BJ (cell line): ENCODE measurements around the gene CANT1. TPM values are rescaled to one million over a fixed set of nuclear protein-coding genes. Genes with fewer than 3 reads are reported as not detected.
A peak's percentile ranks its signal among the peaks of the same experiment; 100 is the strongest.

Experiments used
- CTCF ChIA-PET: fragments of 350-600 bp; formaldehyde crosslinking; extraction: SDS; loops from one replicate; lab custom pipeline; 2021; ENCODE audit warnings: antibody characterized with exemption, inconsistent platforms; lab: Yijun Ruan, JAX
- POLR2A ChIA-PET: fragments of 300-600 bp; sonication (Branson Sonifier 250); formaldehyde crosslinking; extraction: SDS; loops from one replicate; lab custom pipeline; 2021; ENCODE audit warnings: antibody characterized with exemption; lab: Charles Lee
- DNase-seq: peaks from one replicate; pipeline ENCODE4 v3.0.0-alpha.2; 2011; ENCODE audit warnings: low read depth
- H3K27me3 ChIP-seq: 2 replicates; pipeline ENCODE4 v1.6.0; 2011; ENCODE audit warnings: low read length; ENCODE audit not compliant: control insufficient read depth, insufficient read depth
- H3K36me3 ChIP-seq: 2 replicates; pipeline ENCODE4 v1.5.1; 2011; ENCODE audit warnings: low read length; ENCODE audit not compliant: control insufficient read depth, insufficient read depth
- H3K4me3 ChIP-seq: 2 replicates; pipeline ENCODE4 v1.5.1; 2011; ENCODE audit warnings: low read depth, mild to moderate bottlenecking, control low read depth, low read length
- polyA plus RNA-seq: library from polyadenylated mRNA; depleted of rRNA; stranded (reverse); fragments of >200 nt; gene quantifications from 2 replicates; pipeline ENCODE4 v1.2.3, GENCODE V29; 2011
- TF ChIP-seq, protein P1 (sequence below): IDR thresholded peaks from 2 replicates; pipeline ENCODE4 v1.5.1; 2011; ENCODE audit warnings: low read depth, mild to moderate bottlenecking, control low read depth, inconsistent platforms, low read length, moderate library complexity; ENCODE audit not compliant: insufficient read depth

The CANT1 gene
- polyA plus RNA-seq, 1 experiment: 83.5 TPM

GRCh38 chr17:79014158-79014758 is 4.7 kb upstream of the CANT1 start:
- TF ChIP-seq, protein P1, sequence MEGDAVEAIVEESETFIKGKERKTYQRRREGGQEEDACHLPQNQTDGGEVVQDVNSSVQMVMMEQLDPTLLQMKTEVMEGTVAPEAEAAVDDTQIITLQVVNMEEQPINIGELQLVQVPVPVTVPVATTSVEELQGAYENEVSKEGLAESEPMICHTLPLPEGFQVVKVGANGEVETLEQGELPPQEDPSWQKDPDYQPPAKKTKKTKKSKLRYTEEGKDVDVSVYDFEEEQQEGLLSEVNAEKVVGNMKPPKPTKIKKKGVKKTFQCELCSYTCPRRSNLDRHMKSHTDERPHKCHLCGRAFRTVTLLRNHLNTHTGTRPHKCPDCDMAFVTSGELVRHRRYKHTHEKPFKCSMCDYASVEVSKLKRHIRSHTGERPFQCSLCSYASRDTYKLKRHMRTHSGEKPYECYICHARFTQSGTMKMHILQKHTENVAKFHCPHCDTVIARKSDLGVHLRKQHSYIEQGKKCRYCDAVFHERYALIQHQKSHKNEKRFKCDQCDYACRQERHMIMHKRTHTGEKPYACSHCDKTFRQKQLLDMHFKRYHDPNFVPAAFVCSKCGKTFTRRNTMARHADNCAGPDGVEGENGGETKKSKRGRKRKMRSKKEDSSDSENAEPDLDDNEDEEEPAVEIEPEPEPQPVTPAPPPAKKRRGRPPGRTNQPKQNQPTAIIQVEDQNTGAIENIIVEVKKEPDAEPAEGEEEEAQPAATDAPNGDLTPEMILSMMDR: no peak
- ChIA-PET POLR2A (no interaction called here), CTCF (interaction anchor here (0.8 to 11.5 kb wide), 4 partner anchors 28 to 379 kb away, joined by 3 to 120 read pairs (median 5); no protein-coding TSS in a partner anchor)
- Histone ChIP-seq H3K4me3 (no peak overlapping the region), H3K36me3 (no peaks in the 10 kb centered on the region), H3K27me3 (no peaks in the 10 kb centered on the region)
- no peak for DNase-seq

GRCh38 chr17:79012563-79013134 is 3.1 kb upstream of the CANT1 start:
- DNase-seq: no peak
- ChIA-PET POLR2A (no interaction called here), CTCF (interaction anchor here (1.5 to 11.5 kb wide), 2 partner anchors 33 to 381 kb away, joined by 6 to 120 read pairs; no protein-coding TSS in a partner anchor)
- TF ChIP-seq, protein P1: no peak
- H3K4me3 ChIP-seq: no peak overlapping the region
- no peaks in the 10 kb centered on the region for H3K27me3 ChIP-seq
- H3K36me3 ChIP-seq: no peaks in the 10 kb centered on the region

- DNase-seq: no peak
- H3K27me3 ChIP-seq: no peaks in the 10 kb centered on the region
- TF ChIP-seq, protein P1: no peak
- ChIA-PET POLR2A (no interaction called here), CTCF (interaction anchor here (0.6 kb wide), 1 partner anchor 8 kb away, joined by 4 read pairs; no protein-coding TSS in a partner anchor)
- H3K4me3 ChIP-seq: no peak overlapping the region
- 0 out of 2 replicates have a peak, but pooled peaks cover 3% of the 10 kb centered on the region for H3K36me3 ChIP-seq
Measured at GRCh38 chr17:79011451-79012147, 2.0 kb upstream of the CANT1 start.

DNA sequence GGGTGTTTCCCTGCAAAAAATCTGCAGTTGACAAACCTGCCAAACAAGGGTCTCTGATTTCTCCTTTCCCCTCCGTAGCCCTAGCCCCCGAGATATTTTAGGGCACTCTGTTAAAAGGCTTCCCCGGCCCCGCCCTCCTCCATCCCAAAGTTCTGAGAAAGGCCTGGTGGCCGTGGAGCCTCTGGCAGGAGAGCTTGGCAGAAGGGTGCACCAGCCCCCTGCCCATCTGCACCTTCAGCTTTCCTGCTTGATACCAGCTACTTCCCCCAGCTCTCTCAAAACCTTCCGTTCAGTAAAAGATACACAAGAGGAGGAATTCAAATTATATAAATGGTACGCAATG is 711 bp upstream of the CANT1 start:
- Histone ChIP-seq H3K36me3 (peaks cover 6% of the 10 kb centered on the region; the same call in 1 of the 2 replicates), H3K4me3 (peak overlapping the region; percentile 87), H3K27me3 (no peaks in the 10 kb centered on the region)
- no peak for DNase-seq
- TF ChIP-seq, protein P1: no peak
- ChIA-PET POLR2A (no interaction called here), CTCF (interaction anchor here (0.9 to 1.2 kb wide), 3 partner anchors 9 to 72 kb away, joined by 3 to 6 read pairs (median 5); no protein-coding TSS in a partner anchor)
